Measurements from ENCODE around the gene GBA2.
A peak's percentile ranks its signal among the peaks of the same experiment; 100 is the strongest.

The GBA2 gene
- 26.7 to 72.2 (median 43.5) reads per million in 18 experiments for total RNA-seq

GRCh38 chr9:35748858-35749514, at the start of gene GBA2, which contains the start of gene RGP1:
Gene GBA2 (minus strand): TSS chr9:35749228. CDS start chr9:35748704, 524 bp downstream.
Gene RGP1 (plus strand): TSS chr9:35749287. CDS start chr9:35749756, 469 bp downstream.
- DNase-seq, result peak; percentile 70 to 83

- DNase-seq, result no peak
Measured at GRCh38 chr9:35797311-35798109, 48.5 kb upstream of the GBA2 start.

GRCh38 chr9:35795695-35796094, 46.7 kb upstream of the GBA2 start:
- no peak for DNase-seq

- DNase-seq, result no peak
Measured at GRCh38 chr9:35793461-35793860, 44.4 kb upstream of the GBA2 start.

- no peak for DNase-seq
Measured at GRCh38 chr9:35792826-35793225, 43.8 kb upstream of the GBA2 start.

GRCh38 chr9:35792024-35792813, 43.2 kb upstream of the GBA2 start:
- DNase-seq, result no peak

GRCh38 chr9:35791297-35791921, 42.4 kb upstream of the GBA2 start, which contains the start of gene NPR2:
Gene NPR2 (plus strand): TSS chr9:35791591. CDS start chr9:35792409, 818 bp downstream.
- no peak for DNase-seq

GRCh38 chr9:35790385-35791296, 41.6 kb upstream of the GBA2 start:
- DNase-seq, result peak; percentile 64 to 69

GRCh38 chr9:35790025-35790384, 41.0 kb upstream of the GBA2 start:
- DNase-seq, result no peak

GRCh38 chr9:35789541-35789940, 40.5 kb upstream of the GBA2 start:
- DNase-seq, result no peak

- no peak for DNase-seq
Measured at GRCh38 chr9:35783418-35783817, 34.4 kb upstream of the GBA2 start.

- DNase-seq, result no peak
Measured at GRCh38 chr9:35781066-35781465, 32.0 kb upstream of the GBA2 start.

GRCh38 chr9:35778496-35778895, 29.5 kb upstream of the GBA2 start:
- DNase-seq, result no peak

GRCh38 chr9:35776018-35776417, 27.0 kb upstream of the GBA2 start:
- DNase-seq, result no peak

- peak; percentile 81 to 82 for DNase-seq
Measured at GRCh38 chr9:35774907-35775635, 26.0 kb upstream of the GBA2 start.

GRCh38 chr9:35771943-35772342, 22.9 kb upstream of the GBA2 start:
- no peak for DNase-seq

- no peak for DNase-seq
Measured at GRCh38 chr9:35771534-35771933, 22.5 kb upstream of the GBA2 start.

GRCh38 chr9:35771075-35771433, 22.0 kb upstream of the GBA2 start:
- DNase-seq, result no peak

- no peak for DNase-seq
Measured at GRCh38 chr9:35769763-35770162, 20.7 kb upstream of the GBA2 start.

GRCh38 chr9:35767458-35767857, 18.4 kb upstream of the GBA2 start:
- DNase-seq, result no peak

- DNase-seq, result no peak
Measured at GRCh38 chr9:35766997-35767396, 18.0 kb upstream of the GBA2 start.
